Hepatic stellate cell (primary cell): ENCODE results near the gene SF3B4.
A peak's percentile ranks its signal among the peaks of the same experiment; 100 is the strongest.
"Not testable (repeated sequence)": the region's sequence is repeated elsewhere in the genome, so short reads cannot be mapped to it uniquely, and the experiment has no call there.

Experiments
- DNase-seq: peaks from one replicate; pipeline ENCODE4 v3.0.0; 2011; ENCODE audit warnings: low spot score

Gene SF3B4, protein sequence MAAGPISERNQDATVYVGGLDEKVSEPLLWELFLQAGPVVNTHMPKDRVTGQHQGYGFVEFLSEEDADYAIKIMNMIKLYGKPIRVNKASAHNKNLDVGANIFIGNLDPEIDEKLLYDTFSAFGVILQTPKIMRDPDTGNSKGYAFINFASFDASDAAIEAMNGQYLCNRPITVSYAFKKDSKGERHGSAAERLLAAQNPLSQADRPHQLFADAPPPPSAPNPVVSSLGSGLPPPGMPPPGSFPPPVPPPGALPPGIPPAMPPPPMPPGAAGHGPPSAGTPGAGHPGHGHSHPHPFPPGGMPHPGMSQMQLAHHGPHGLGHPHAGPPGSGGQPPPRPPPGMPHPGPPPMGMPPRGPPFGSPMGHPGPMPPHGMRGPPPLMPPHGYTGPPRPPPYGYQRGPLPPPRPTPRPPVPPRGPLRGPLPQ

DNA sequence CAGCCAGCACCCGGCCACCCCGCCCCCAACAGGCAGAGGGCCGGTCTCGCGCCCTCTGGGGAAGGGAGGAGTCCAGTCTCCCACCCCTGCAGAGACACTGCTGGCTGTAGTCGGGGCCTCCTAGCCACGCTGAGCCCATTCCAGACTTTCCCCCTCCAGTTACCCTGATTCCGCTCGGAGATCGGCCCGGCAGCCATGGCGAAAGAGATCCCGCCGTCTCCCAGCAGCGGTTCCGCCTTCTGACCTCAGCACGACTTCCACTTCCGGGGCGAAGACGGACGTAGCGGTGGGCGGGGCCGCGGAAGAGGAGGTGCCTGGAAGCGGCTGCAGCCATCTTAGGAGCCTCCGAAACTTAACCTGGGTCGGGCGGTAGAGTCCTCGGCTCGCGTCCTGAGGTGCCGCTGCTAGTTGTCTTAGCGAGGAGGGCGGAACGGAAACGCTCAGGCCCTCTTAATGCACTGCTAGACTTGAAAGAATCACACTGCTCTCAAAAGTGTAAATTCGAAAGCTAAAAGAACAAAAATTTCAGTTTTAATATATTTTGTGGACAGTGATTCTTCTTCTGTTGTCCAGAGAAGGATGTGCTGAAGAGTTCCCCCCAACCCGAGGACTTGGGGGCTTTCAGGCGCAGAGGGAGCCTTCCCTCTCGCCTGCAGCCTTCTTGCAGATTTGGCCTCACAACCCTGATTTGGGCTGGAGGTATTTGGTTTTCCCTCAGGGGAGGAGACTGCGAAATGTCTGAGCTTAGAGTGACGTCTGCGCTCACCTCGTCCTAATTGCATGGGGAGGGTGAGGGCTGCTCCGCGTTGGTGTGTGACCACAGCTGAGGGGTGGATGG lies at the start of gene SF3B4:
TSS of gene SF3B4 (minus strand) at position 241 of the 838 bp plus-strand sequence. CDS start at position 197, 44 bp downstream.
- DNase-seq: peak; percentile 87

DNA sequence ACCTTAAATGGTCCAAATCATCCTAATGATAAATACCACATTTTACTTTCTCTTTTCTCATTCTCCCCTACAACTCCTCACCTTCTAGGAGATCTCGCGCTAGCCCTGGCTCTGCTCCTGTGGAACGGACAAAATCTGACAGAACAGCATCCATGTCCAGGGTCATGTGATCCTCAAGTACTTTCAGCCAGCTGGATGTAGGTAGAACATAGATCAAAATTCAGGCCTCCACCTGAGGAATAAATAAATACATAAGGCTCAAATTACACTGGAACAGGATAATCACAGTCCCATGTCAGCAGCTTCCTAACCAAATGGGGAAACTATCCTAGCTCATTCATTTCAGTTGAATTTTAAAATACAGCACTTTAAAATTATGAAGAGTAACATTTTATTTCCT lies 49.7 kb upstream of the SF3B4 start:
- DNase-seq: no peak

DNA sequence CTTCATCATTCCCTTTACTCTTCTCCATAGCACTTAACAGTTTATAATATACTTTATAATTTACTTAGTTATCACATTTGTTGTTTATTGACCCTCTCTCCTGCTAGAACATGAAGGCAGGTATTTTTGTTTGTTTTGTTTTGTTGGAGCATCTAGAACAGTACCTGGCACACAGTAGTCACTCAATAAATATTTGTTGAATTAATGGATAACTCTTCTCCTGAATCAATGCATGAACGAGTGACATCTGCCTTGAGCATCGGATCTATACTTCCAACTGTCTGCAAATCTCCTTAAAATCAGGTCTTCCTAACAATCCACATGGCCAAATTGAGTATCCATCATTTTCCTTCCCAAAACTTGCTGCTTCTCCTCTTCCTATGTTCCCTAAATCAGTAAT lies 44.9 kb upstream of the SF3B4 start:
- no peak for DNase-seq

DNA sequence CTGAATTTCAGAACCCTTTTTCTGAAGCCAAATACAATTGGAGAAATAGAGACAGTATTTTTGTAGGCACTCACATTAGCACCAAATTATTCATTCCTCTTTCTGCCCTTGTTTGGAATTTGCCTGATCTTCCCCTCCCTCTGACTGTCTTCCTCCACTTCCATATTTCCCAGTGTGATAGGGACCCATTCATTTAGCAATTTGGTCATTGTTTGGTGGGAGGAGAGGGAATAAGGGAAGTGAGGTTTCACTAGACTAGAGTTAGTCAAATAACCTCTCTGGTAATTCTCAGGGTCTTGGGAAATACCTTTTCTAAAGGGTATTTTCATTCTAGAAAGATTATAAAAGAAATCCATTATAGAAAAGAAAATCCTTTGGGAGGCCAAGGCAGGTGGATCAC lies 40.0 kb upstream of the SF3B4 start:
- DNase-seq: no peak

DNA sequence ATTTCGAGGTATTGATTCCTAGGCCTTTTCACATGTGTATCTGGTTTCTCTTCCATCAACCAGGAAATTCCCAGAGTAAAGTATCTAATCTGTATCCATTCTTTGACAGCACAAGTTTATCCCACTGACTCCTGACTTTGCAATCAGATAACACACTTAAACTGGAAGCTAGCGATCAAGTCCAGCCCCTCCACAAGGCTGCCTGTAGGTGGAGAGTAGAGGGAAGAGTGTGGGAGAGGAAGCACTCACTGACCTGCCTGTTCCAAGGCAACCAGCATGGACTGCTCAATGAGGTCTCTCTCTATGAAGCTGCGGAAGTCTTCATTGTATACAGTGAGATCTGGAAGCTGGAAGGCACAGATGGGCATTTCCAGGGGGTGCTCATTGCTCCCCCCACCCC lies 39.4 kb upstream of the SF3B4 start:
- DNase-seq: no peak

DNA sequence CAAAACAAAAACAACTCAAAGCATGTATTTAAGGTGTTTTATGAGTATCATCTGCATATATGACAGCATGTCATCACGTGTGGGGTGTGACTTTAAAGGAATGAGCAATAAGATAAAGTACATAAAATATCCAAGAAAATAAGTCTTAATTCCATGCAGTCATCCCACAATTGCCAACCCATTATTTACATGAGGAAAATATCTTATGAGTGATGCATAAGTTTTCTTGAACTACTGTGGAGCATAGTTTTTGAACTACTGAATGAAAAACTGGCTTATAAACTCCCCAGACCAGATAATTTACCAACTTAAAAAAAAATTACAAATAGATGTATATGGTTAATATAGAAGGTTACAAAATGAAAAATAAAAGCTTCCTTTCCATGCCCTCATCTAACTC lies 38.8 kb upstream of the SF3B4 start:
- DNase-seq: no peak

DNA sequence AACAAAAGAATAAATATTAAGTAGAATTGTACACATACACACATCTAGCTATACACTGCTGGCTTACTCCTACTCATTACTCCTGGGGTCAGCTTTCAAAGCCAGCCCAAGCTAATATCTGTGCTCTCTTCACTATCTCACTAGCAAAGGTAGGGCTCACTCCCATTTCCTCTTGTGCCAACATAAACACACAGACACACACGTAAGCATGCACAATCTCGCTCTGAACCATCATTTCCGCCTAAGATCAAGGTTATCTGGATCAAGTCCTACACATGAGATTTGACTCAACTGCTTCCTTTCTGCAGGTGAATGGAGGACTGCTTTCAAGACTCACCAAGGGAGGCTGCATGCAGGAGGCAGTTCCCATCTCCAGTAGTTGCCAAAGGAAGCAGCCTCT lies 37.8 kb upstream of the SF3B4 start:
- DNase-seq: no peak

DNA sequence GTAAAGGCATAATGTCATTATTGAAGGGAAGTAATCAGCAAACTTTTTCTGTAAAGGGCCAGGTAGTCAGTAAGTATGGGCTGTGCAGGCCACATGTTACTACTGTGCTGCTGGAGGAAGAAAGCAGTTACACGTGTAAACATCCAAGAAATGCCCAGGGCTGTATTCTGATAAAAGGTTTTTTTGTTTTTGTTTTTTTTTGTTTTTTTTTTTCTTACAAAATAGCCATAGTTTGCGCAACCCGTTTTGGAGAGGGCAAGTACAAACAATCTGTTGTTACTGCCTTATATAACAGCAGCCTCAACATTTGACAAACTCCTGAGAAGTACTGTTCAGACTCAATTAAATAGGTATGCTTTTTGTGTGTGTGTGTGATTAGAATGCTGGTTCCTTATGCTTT lies 35.8 kb upstream of the SF3B4 start:
- no peak for DNase-seq

DNA sequence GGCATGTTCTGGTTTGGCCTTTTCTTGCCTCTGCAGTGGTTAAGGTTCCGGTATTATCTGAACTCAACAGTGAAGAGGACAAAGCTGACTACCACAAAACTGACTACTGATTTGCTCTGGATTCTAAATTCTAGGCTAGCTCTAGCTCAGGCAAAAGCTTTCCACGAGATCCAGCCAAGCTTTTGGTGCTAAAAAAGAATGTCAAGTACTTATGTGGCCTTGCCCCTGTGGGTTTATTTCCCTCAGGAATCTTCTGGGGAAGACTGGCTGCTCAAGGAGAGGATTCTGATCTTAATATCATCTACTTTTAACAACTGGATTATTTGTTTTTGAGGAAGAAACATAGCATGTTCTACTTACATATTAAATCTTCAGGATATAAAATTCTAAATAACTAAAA lies 35.1 kb upstream of the SF3B4 start:
- DNase-seq: no peak

DNA sequence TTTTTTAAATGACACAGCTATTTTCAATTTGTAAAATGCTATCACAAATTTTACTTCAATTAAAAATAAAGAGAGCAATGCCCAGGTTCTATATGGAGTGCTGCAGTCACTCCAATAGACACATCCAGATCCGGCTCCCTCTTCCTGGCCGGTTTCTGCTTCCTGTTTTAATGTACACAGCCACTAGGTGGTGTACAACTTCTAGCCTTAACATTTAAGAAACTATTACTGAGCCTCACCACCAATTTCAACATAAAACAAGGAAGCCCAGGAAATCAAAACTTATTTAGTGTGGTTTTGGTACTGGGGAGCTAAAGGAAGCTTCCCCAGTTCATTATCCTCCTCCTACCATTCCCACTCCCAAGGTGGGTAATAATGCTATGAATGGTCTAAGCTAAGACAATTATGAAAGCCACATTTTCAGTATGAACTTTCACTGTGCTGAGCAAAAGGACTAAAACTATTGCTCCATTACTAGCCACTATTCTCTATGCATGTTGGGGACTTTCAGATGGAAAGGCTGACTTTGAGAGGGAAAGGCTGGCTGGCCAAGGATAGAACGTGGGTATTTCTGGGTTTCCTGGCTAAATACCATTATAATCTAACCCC lies 34.5 kb upstream of the SF3B4 start:
- DNase-seq: peak; percentile 61

DNA sequence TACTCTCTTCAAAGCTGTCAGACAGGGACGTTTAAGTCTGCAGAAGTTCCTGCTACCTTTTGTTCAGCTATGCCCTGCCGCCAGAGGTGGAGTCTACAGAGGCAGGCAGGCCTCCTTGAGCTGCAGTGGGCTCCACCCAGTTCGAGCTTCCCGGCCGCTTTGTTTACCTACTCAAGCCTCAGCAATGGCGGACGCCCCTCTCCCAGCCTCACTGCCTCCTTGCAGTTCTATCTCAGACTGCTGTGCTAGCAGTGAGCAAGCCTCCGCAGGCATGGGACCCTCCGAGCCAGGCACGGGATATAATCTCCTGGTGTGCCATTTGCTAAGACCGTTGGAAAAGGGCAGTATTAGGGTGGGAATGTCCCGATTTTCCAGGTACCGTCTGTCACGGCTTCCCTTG lies 29.9 kb upstream of the SF3B4 start:
- not testable (repeated sequence) for DNase-seq

DNA sequence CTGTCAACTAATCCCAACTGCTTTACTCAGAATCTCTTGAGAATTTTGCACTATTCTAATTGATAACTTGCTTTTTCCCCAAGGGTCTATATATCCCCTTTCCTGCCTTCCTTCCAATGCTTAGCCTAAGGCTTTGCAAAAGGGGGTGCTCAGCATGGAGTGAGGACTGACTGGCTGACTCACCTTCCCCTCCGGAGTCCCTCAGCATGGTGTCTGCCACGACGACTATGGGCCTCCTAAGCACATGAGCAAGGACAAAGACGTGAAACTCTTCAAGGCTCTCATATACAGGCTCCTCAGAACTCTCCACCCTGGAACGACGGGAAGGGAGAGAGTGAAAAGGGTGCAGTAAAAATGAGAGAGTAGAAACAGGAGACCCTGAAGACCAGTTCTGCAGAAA lies 22.3 kb upstream of the SF3B4 start:
- no peak for DNase-seq

DNA sequence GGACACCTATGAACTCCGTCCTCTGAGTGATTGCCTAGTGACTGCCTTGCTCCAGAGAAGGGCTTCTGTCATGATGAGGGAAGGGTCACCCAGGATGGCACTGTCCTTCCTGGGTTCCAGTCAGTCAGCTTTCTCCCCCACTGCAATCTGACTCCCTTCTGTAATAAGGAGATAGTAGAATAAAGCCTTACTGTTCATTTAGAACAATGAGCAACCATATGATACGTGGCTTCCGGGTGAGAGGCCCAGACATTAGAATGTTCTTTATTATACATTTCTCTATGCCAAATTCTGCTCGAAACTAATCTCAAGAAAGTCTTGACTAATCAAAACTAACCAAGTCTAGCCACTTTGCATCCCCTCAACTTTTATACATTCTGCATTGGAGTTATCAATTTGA lies 17.6 kb upstream of the SF3B4 start:
- no peak for DNase-seq

DNA sequence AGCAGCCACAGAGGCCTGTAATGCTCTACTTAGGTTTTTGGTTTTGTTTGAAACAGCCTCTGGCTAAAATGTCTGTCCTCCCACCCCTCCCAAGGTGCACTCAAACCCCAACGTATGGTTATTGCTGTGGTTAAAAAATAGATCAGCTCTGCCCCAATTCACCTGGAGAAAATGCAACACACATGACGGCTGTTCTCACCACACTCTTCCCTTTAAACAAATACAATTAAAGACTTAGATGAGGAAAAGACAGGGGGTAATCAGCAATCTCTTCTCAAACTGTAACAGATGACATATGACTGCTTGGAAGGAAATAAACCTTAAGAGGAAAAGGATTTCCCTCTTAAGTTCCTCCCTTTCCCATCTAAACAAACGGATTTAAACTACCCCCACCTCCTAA lies 15.3 kb upstream of the SF3B4 start:
- DNase-seq: no peak

DNA sequence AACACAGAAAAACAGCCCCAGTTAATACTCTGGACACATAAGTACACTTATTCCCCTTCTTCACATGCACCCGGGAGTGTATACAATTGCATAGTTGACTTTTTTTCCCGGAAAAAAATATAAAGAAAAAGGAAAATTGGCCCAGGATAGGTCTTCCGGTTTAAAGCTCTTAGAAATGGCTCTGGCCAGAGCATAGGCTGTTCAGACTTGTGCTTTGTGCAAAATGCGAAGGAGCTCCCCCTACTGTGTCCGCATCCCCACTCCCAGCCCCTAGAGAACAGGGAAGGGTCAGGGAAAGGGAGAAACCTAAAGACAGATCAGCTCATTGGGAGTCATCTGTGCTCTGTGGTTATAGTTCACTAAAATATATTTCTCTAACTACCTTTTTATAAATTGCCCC lies 14.6 kb upstream of the SF3B4 start:
- DNase-seq: peak; percentile 23

DNA sequence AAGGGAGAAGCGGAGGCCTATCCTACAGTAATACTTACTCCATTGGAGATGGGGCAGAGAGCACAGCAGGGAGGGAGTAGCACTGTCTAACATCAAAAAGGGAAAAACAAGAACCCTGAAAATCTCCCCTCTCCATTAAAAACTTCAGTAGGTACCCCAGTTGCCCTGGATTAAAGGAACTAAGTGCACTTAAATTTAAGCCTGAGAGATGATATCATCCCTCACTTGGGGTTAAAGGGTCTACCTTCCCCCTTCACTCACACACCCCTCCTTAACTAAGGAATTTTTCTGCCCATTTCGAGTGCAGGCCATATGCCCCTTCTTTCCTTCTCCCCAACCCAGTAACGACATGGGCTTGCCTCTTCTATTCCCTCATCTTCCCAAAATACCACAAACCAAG lies 12.8 kb upstream of the SF3B4 start:
- DNase-seq: no peak

DNA sequence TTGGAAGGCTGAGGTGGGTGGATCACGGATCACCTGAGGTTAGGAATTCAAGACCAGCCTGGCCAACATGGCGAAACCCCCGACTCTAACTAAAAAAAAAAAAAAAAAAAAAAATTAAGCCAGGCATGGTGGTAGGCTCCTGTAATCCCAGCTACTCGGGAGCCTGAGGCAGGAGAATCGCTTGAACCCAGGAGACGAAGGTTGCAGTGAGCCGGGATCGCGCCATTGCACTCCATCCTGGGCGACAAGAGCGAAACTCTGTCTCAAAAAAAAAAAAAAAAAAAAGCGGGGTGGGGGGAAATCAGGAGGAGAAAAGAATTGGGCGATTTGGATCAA lies 11.0 kb upstream of the SF3B4 start:
- not testable (repeated sequence) for DNase-seq

DNA sequence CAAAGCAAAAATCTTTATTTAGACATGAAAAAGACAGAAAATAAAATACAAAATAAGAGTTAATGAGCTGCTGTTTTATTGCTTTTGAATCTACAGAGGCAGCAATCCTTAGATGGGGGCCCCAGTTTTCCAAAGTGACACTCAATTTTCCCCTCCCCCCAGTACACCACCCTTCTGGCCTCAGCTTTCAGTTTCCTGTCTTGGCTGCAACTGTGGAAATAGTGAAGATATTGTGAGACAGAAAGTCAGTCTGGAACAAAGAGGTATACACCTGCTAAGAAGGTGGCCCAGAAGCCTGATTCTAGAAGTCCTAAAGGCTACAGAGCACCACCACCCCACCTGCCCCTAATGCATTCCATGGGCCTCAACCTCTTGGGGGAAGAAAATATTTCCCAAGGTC lies 10.2 kb upstream of the SF3B4 start:
- DNase-seq: no peak

DNA sequence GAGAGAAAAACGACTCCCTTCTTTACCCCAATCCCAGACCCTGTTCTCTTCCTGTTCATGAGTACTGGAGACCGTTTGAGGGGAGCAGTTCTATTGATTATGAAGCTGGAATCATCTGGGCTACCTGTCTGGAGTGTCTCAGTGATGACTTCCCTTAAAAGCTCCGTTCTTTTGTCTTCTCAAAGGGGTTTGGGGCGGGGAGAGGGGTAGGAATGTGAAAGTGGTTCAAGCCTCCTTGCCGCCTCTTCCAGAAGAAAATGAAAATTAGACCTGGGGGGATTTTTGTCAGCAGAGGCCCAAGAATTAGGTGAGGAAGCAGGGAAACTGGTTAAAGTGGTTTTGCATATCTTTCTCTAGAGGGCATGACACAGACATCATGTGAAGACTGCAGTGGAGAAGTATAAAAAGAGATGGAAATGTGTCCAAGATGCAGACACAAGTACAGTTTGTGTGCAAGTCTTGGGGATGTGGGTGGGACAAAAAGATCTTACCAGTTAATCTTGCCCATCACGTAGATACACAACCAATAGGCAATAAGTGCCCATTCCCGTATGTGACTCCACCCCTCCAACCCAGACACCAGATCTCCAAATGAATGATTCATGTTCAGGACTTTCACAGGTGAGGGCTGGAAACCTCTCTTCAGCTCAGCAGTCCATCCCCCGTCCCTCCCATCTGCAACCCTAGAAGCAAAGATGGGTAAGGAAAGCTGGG lies 9.5 kb upstream of the SF3B4 start:
- DNase-seq: peak; percentile 26

DNA sequence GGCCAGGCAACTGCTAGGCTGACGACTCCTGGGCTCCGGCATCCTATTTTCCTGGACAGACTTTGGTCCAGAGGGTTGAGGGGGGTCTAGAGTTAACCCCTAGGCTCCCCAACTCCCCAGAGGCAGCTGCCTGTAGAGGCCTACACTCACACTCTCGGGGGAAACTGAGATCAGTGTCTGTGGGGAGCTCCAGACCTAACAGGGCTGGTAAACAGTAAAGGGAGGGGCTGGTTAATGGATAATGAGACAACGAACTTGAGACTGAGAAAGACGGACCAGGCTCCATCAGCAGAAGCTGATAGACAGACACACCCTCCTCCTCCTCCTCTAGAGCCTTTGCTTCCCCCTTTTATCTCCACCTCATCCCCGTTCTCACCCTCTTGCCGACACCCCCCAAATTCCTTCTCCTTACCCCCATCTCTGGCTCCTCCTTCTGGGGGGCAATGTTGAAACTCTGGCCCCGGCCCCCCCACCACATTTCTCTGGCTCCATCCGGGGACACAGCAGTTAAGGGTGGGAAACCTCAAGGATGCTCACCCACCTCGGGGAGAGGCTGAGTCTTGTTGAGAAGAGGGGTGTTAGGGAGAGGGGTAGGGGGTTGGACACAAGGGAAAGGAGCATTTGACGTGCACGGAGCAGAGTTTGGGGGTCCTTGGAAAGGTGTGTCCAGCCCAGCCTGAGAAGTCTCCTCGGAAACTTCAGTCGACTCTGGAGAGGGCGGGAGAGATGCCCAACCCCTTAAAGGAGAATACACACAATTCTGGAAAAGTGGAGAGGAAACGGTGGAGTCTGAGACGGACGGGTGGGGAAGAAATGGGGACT lies 8.8 kb upstream of the SF3B4 start, which contains the start of gene MTMR11:
TSS of gene MTMR11 (minus strand) at position 710 of the 822 bp plus-strand sequence. CDS start at position 478, 232 bp downstream.
- DNase-seq: peak; percentile 61

DNA sequence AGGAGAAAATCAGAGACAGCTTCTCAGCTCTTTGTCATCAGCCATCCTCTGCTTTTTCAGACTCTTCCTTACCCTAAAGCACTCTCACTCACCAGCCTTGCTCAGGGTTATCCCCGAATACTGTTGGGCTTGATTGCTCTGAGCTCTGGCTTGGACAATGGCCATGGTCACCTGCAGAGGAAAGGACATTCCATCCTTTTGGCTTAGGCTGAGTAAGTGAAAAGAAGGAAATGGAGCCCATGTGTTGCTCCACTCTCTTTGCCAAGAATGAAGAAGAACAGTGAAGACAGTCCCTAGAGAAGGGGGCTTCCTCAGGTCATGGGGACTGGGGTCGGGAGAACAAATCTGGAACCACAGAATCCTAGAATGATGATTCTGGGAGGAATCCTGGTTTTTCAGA lies 6.8 kb upstream of the SF3B4 start:
- no peak for DNase-seq
